PC-3 (cell line): ENCODE measurements around the gene CAMK4. TPM values are rescaled to one million over a fixed set of nuclear protein-coding genes. Genes with fewer than 3 reads are reported as not detected.

Experiments
- ATAC-seq: fragments of 200-7000 bp; cut with Tn5 transposase; 2 replicates; pipeline ENCODE4 v1.9.1; 2020; ENCODE audit warnings: mild to moderate bottlenecking, moderate library complexity
- BruUV-seq: library from RNA; stranded (reverse); fragments of 400-500 nt; replicated peaks from 2 replicates; lab custom pipeline; 2021; lab: Mats Ljungman, UMichigan
- CTCF ChIA-PET: fragments of 300-600 bp; sonication (Branson Sonifier 250); formaldehyde crosslinking; loops from one replicate; lab custom pipeline; 2022; ENCODE audit warnings: antibody characterized with exemption; lab: Charles Lee
- POLR2A ChIA-PET: fragments of 300-600 bp; sonication (Branson Sonifier 250); formaldehyde crosslinking; loops from one replicate; lab custom pipeline; 2022; ENCODE audit warnings: antibody characterized with exemption; ENCODE audit not compliant: unreplicated experiment; lab: Charles Lee
- DNase-seq: peaks from one replicate; pipeline ENCODE4 v3.0.0-alpha.2; 2015
- H2AFZ ChIP-seq: fragments of 300-600 bp; sonication (generic); 2 replicates; pipeline ENCODE4 v1.6.0; 2016; ENCODE audit warnings: antibody characterized with exemption, low read length
- H3F3A ChIP-seq: fragments of 300-600 bp; sonication (generic); one replicate; pipeline ENCODE4 v1.6.0; 2017; ENCODE audit warnings: antibody characterized with exemption, low read length, control low read depth, mild to moderate bottlenecking; ENCODE audit not compliant: unreplicated experiment
- H3K27ac ChIP-seq: fragments of 300-600 bp; sonication (generic); 2 replicates; pipeline ENCODE4 v1.5.1; 2016; ENCODE audit warnings: mild to moderate bottlenecking, low read length
- H3K27me3 ChIP-seq: fragments of 300-600 bp; sonication (generic); 2 replicates; pipeline ENCODE4 v1.6.1; 2016; ENCODE audit warnings: low read length, mixed read lengths
- H3K36me3 ChIP-seq: fragments of 300-600 bp; sonication (generic); 2 replicates; pipeline ENCODE4 v1.6.1; 2016; ENCODE audit warnings: low read depth, mixed run types, low read length, mixed read lengths
- H3K4me1 ChIP-seq: fragments of 300-600 bp; sonication (generic); 2 replicates; pipeline ENCODE4 v1.5.1; 2016; ENCODE audit warnings: low read length; ENCODE audit not compliant: insufficient read depth
- H3K4me2 ChIP-seq: fragments of 300-600 bp; sonication (generic); 2 replicates; pipeline ENCODE4 v1.6.0; 2016; ENCODE audit warnings: low read length
- H3K4me3 ChIP-seq: fragments of 300-600 bp; sonication (generic); 2 replicates; pipeline ENCODE4 v1.5.1; 2016; ENCODE audit warnings: mild to moderate bottlenecking, low read length, mixed read lengths
- H3K79me2 ChIP-seq: fragments of 300-600 bp; sonication (generic); 2 replicates; pipeline ENCODE4 v1.6.1; 2017; ENCODE audit warnings: low read length, mixed read lengths
- H3K9ac ChIP-seq: fragments of 300-600 bp; sonication (generic); 2 replicates; pipeline ENCODE4 v1.6.0; 2016; ENCODE audit warnings: mild to moderate bottlenecking, low read length
- H3K9me2 ChIP-seq: fragments of 300-600 bp; sonication (generic); replicated peaks from 2 replicates; pipeline ENCODE4 v1.6.1; 2016; ENCODE audit warnings: mixed run types, low read length, mixed read lengths
- H3K9me3 ChIP-seq: fragments of 300-600 bp; sonication (generic); 2 replicates; pipeline ENCODE4 v1.6.1; 2016; ENCODE audit warnings: low read length, mixed read lengths
- H4K20me1 ChIP-seq: fragments of 300-600 bp; sonication (generic); 2 replicates; pipeline ENCODE4 v1.6.1; 2016; ENCODE audit warnings: low read length, mixed read lengths
- EZH2 ChIP-seq: fragments of 300-600 bp; sonication (generic); IDR thresholded peaks from one replicate; pipeline ENCODE4 v1.6.1; 2017; ENCODE audit warnings: antibody characterized with exemption, mild to moderate bottlenecking, low read length; ENCODE audit not compliant: unreplicated experiment
- EZH2phosphoT487 ChIP-seq: fragments of 300-600 bp; sonication (generic); IDR thresholded peaks from 2 replicates; pipeline ENCODE4 v1.6.1; 2018; ENCODE audit warnings: mild to moderate bottlenecking, antibody characterized with exemption, low read length, borderline replicate concordance
- intact Hi-C: fragments of 100-400 bp; cut with micrococcal nuclease; formaldehyde crosslinking; loops from 2 replicates; pipeline ENCODE4 v1.9.0; 2023
- total RNA-seq: library from RNA; depleted of rRNA; stranded (reverse); fragments of >200 nt; gene quantifications from 2 replicates; pipeline ENCODE4 v1.2.3, GENCODE V29; 2014
- TF ChIP-seq, protein P1 (sequence below): fragments of 300-600 bp; sonication (generic); conservative IDR thresholded peaks from 2 replicates; pipeline ENCODE4 v1.5.1; 2017; ENCODE audit warnings: antibody characterized with exemption, low read depth, mild to moderate bottlenecking, low read length

Gene CAMK4
- total RNA-seq, 1 experiment from 2014 or later: 0.55 TPM

DNA sequence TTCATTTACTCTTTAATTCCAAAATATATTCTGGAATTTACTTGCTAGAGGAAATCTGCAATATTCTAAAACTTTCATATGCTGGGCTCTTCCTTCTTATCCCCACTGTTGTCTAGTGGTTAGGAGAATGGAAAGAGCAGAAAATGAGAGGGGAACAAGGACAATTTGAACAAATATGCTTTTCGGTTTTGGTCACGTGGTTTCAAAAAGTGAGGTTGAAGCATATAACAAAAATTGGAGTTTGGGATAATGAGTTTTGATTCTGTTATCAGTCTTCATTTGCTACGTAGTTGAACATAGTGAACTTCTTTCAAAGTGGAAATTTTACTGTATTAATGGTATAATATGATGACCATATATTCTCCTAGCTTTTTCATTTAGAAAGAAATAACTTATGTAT is 71.5 kb downstream of the CAMK4 start:
- intact Hi-C loops: no loop called here
- CTCF ChIA-PET: no interaction called here
- BruUV-seq: no TSS peak

DNA sequence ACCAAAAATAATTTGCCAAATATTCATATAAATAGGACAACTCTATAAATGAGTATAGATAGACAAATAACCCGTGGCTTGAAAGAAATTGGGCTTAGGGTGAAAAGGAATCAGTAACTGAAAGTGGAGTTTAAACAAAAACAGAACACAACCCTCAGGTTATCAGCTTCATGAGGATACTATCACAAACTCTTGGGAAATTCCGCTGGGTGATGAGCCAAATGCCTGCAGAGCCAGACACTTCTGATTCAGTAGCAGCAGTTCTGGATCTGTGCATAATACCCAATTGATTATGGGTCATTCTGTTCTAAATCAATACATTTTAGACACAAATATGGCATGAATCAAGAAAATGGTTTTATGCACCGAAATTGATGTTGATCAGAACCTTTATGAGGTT is 72.4 kb downstream of the CAMK4 start:
- no peaks in the 10 kb centered on the region for H3F3A ChIP-seq
- H3K27ac ChIP-seq: no peak overlapping the region

More for the DNA sequence above, 71.5 kb downstream of the CAMK4 start:
- TF ChIP-seq EZH2phosphoT487 (no peak), EZH2 (no peak)
- TF ChIP-seq, protein P1, sequence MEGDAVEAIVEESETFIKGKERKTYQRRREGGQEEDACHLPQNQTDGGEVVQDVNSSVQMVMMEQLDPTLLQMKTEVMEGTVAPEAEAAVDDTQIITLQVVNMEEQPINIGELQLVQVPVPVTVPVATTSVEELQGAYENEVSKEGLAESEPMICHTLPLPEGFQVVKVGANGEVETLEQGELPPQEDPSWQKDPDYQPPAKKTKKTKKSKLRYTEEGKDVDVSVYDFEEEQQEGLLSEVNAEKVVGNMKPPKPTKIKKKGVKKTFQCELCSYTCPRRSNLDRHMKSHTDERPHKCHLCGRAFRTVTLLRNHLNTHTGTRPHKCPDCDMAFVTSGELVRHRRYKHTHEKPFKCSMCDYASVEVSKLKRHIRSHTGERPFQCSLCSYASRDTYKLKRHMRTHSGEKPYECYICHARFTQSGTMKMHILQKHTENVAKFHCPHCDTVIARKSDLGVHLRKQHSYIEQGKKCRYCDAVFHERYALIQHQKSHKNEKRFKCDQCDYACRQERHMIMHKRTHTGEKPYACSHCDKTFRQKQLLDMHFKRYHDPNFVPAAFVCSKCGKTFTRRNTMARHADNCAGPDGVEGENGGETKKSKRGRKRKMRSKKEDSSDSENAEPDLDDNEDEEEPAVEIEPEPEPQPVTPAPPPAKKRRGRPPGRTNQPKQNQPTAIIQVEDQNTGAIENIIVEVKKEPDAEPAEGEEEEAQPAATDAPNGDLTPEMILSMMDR: no peak
- Histone ChIP-seq H3F3A (no peaks in the 10 kb centered on the region), H4K20me1 (no peaks in the 10 kb centered on the region), H3K27ac (no peak overlapping the region), H3K4me2 (no peak overlapping the region), H3K9me3 (no peaks in the 10 kb centered on the region), H3K79me2 (no peaks in the 10 kb centered on the region), H3K36me3 (no peaks in the 10 kb centered on the region), H3K9me2 (no peaks in the 10 kb centered on the region), H3K4me3 (no peak overlapping the region), H3K9ac (no peak overlapping the region), H2AFZ (no peak overlapping the region), H3K4me1 (no peaks in the 10 kb centered on the region), H3K27me3 (peaks cover 21% of the 10 kb centered on the region; the same call in 1 of the 2 replicates)
- POLR2A ChIA-PET: no interaction called here
- ATAC-seq (no peak), DNase-seq (no peak)

DNA sequence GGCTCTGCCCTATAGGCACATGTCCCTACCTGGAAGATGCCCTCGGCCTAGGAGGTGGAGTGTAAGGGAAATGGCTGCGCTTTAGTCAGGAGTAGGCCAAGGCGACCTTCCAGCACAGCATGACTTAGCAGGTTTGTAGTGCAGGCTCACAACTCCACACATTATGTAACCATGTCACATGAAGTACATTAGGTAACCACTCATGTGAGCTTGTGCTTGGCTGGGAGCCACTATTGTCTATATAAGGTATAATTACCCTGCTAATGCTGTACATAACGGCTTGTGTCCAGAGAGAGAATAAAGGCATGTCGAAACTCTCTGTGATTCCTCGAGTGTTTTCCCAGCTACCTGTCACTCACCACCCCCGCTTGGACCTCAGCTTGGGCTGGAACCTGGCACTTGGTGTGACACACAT is 74.9 kb downstream of the CAMK4 start:
- no peak for TF ChIP-seq EZH2
- no peak for TF ChIP-seq EZH2phosphoT487
- TF ChIP-seq, protein P1: no peak
- no TSS peak for BruUV-seq

More for the DNA sequence above, 72.4 kb downstream of the CAMK4 start:
- Histone ChIP-seq H3K9me3 (no peaks in the 10 kb centered on the region), H3K4me2 (no peak overlapping the region), H2AFZ (no peak overlapping the region), H3K27me3 (peaks cover 28% of the 10 kb centered on the region; the same call in 1 of the 2 replicates), H3K9me2 (no peaks in the 10 kb centered on the region), H3K9ac (no peak overlapping the region), H3K4me1 (0 out of 2 replicates have a peak, but pooled peaks cover 4% of the 10 kb centered on the region), H4K20me1 (no peaks in the 10 kb centered on the region), H3K36me3 (no peaks in the 10 kb centered on the region), H3K4me3 (no peak overlapping the region), H3K79me2 (no peaks in the 10 kb centered on the region)
- DNase-seq: no peak
- intact Hi-C loops: no loop called here
- POLR2A ChIA-PET: no interaction called here
- TF ChIP-seq, protein P1: no peak
- no peak for TF ChIP-seq EZH2
- TF ChIP-seq EZH2phosphoT487: no peak
- ATAC-seq: no peak
- CTCF ChIA-PET: no interaction called here
- no TSS peak for BruUV-seq

More for the DNA sequence above, 74.9 kb downstream of the CAMK4 start:
- Histone ChIP-seq H3K9ac (no peak overlapping the region), H3K4me2 (no peak overlapping the region), H3K27me3 (peaks cover 30% of the 10 kb centered on the region; the same call in 1 of the 2 replicates), H4K20me1 (no peaks in the 10 kb centered on the region), H3F3A (no peaks in the 10 kb centered on the region), H2AFZ (no peak overlapping the region), H3K79me2 (no peaks in the 10 kb centered on the region), H3K4me1 (0 out of 2 replicates have a peak, but pooled peaks cover 5% of the 10 kb centered on the region), H3K4me3 (no peak overlapping the region), H3K36me3 (no peaks in the 10 kb centered on the region), H3K27ac (no peak overlapping the region), H3K9me2 (no peaks in the 10 kb centered on the region), H3K9me3 (no peaks in the 10 kb centered on the region)
- ATAC-seq (no peak), DNase-seq (no peak)
- intact Hi-C loops: no loop called here
- ChIA-PET CTCF (no interaction called here), POLR2A (no interaction called here)
